Tongue (tissue), 2 donors: ENCODE data around the gene USP40. TPM values are rescaled to one million over a fixed set of nuclear protein-coding genes. Genes with fewer than 3 reads are reported as not detected.
"Not testable (repeated sequence)": the region's sequence is repeated elsewhere in the genome, so short reads cannot be mapped to it uniquely, and the experiment has no call there.

Experiments
- DNase-seq: peaks from one replicate; pipeline ENCODE4 v3.0.0-alpha.2; 2015
- total RNA-seq: library from RNA; depleted of rRNA; stranded (reverse); fragments of >200 nt; gene quantifications from one replicate; pipeline ENCODE4 v1.2.3, GENCODE V29; 2014

USP40 gene
- 37.3 TPM for total RNA-seq

- DNase-seq, result peak; percentile 97
These were observed at the start of gene USP40 for GRCh38 chr2:233566141-233566956. TSS of gene USP40 (minus strand) at chr2:233566782. CDS start at chr2:233565554, 1,228 bp downstream.

GRCh38 chr2:233611284-233611683 is 44.7 kb upstream of the USP40 start:
- DNase-seq, result no peak

GRCh38 chr2:233605680-233606079 is 39.1 kb upstream of the USP40 start:
- no peak for DNase-seq

- DNase-seq, result no peak
These were observed 38.2 kb upstream of the USP40 start for GRCh38 chr2:233604826-233605225.

GRCh38 chr2:233603520-233603919 is 36.9 kb upstream of the USP40 start:
- no peak for DNase-seq

- DNase-seq, result no peak
These were observed 35.5 kb upstream of the USP40 start for GRCh38 chr2:233602076-233602475.

- DNase-seq, result no peak
These were observed 33.8 kb upstream of the USP40 start for GRCh38 chr2:233600386-233600785.

- DNase-seq, result no peak
These were observed 32.4 kb upstream of the USP40 start for GRCh38 chr2:233598952-233599351.

- DNase-seq, result no peak
These were observed 30.9 kb upstream of the USP40 start for GRCh38 chr2:233597522-233597921.

GRCh38 chr2:233593201-233593600 is 26.6 kb upstream of the USP40 start:
- DNase-seq, result no peak

- DNase-seq, result not testable (repeated sequence)
These were observed 26.1 kb upstream of the USP40 start for GRCh38 chr2:233592706-233593105.

- DNase-seq, result no peak
These were observed 21.8 kb upstream of the USP40 start for GRCh38 chr2:233588400-233588799.

GRCh38 chr2:233584210-233584609 is 17.6 kb upstream of the USP40 start:
- no peak for DNase-seq

GRCh38 chr2:233583217-233583965 is 16.8 kb upstream of the USP40 start:
- not testable (repeated sequence) for DNase-seq

GRCh38 chr2:233577341-233577740 is 10.8 kb upstream of the USP40 start:
- not testable (repeated sequence) for DNase-seq

- DNase-seq, result no peak
These were observed 5.9 kb upstream of the USP40 start for GRCh38 chr2:233572468-233572867.

- DNase-seq, result no peak
These were observed 4.9 kb upstream of the USP40 start for GRCh38 chr2:233571462-233571861.

- no peak for DNase-seq
These were observed 4.4 kb upstream of the USP40 start for GRCh38 chr2:233571001-233571400.

- no peak for DNase-seq
These were observed 869 bp downstream of the USP40 start for GRCh38 chr2:233565685-233566140.

- DNase-seq, result no peak
These were observed 2.7 kb downstream of the USP40 start for GRCh38 chr2:233563663-233564430.

- DNase-seq, result peak; percentile 1
These were observed 9.5 kb downstream of the USP40 start for GRCh38 chr2:233556881-233557736.

- no peak for DNase-seq
These were observed 13.2 kb downstream of the USP40 start for GRCh38 chr2:233553366-233553765.
